ENCODE data around the gene WWOX. TPM values are rescaled to one million over a fixed set of nuclear protein-coding genes. Genes with fewer than 3 reads are reported as not detected.

The WWOX gene
- total RNA-seq, 4 donors from 2014 or later, result 76.8 to 102 (median 83.6) TPM

- Histone ChIP-seq H3K4me1 (peaks cover 0 to 6% (median 2%) of the 10 kb centered on the region in 4 donors), H3K27me3 (no peaks in the 10 kb centered on the region), H3K4me3 (no peak overlapping the region), H3K9me3 (no peaks in the 10 kb centered on the region), H3K36me3 (no peaks in the 10 kb centered on the region), H3K27ac (no peak overlapping the region)
- 85 to 88% methylated on average over 6 of the region's 6 CpGs for WGBS, 2 donors
- TF ChIP-seq CTCF (IDR thresholded peaks at IDR 0.05) (no peak), POLR2A (IDR thresholded peaks at IDR 0.05) (no peak), EP300 (IDR thresholded peaks at IDR 0.05) (no peak)
- DNase-seq (ENCODE audit: low spot score in 2 of 2), result no peak
Observed at GRCh38 chr16:78775161-78775561, 675.7 kb downstream of the WWOX start.

DNA sequence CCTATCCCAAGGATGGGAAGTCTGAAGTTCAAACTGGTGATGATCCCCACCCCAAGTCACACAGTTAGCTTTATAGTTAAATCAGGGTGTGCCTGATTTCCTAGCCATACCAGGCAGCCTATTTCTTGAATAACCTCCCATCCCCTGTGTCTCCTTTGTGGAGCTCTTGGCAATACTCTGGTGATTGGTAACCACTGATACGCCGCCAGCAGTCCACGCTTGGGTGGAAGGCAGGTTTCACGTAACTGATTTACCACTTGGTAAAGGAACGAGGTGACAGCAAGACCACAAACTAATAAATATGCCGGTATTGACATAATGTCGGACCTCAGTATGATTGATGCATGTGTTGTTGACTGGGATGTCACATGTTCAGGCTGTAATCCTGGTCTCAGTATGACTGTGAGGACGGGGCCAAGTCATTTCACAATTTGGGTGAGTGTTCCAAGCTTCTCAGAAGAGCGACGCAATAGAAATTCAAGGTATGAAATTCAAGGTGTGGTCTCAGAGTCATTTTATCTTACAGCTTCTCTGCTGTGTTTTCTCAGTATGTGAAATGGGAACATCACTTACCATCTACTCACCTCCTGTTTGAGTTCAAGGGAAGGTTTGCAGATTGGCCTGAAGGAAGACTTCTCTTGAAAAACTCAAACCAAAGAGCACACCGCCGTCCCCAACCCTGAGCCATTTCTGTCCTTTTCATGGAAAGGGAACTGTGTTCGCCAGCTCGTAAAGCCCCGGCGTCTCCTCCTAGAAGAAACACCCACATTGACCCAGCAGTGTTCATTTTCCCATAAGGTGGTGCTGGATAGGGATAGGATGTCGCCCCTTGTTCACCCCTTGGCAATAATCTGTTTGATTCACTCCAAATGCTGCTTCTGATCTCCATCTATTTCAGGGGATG, 678.9 kb downstream of the WWOX start:
- DNase-seq (ENCODE audit: low spot score in 2 of 2), result no peak
- Histone ChIP-seq H3K9me3 (no peaks in the 10 kb centered on the region), H3K4me1 (no peaks in the 10 kb centered on the region), H3K27me3 (no peaks in the 10 kb centered on the region), H3K27ac (no peak overlapping the region), H3K4me3 (no peak overlapping the region), H3K36me3 (no peaks in the 10 kb centered on the region)
- 95 to 96% methylated on average over 17 of the region's 17 CpGs for WGBS, 2 donors
- TF ChIP-seq CTCF (IDR thresholded peaks at IDR 0.05) (no peak), POLR2A (IDR thresholded peaks at IDR 0.05) (no peak), EP300 (IDR thresholded peaks at IDR 0.05) (no peak)

GRCh38 chr16:78780808-78781207, 681.4 kb downstream of the WWOX start:
- Histone ChIP-seq H3K4me1 (no peaks in the 10 kb centered on the region), H3K4me3 (no peak overlapping the region), H3K27ac (no peak overlapping the region), H3K9me3 (no peaks in the 10 kb centered on the region), H3K27me3 (no peaks in the 10 kb centered on the region), H3K36me3 (no peaks in the 10 kb centered on the region)
- DNase-seq (ENCODE audit: low spot score in 2 of 2), result no peak
- WGBS, 2 donors, result 85 to 94% methylated on average over 2 of the region's 2 CpGs
- no peak for TF ChIP-seq EP300 (IDR thresholded peaks at IDR 0.05)
- TF ChIP-seq CTCF (IDR thresholded peaks at IDR 0.05), result no peak
- TF ChIP-seq POLR2A (IDR thresholded peaks at IDR 0.05), result no peak

DNA sequence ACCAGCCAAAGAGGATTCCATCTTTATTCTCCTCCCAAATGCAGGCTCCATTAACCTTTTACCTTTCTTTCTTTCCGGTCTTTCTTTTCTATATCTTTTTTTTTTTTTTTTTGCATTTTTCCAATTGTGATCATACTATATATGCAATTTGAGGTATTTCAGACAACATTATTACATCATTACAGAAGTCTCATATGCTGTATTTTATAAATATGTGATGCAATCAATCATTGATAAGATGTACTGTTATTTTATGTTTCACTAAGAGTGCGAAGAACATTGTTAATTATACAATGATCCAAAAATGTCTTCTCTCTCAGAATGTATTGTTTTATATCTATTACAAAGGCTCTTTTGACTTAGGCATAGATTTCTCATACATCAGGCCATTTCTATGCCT, 683.1 kb downstream of the WWOX start:
- no peak for DNase-seq (ENCODE audit: low spot score in 2 of 2)
- Histone ChIP-seq H3K9me3 (no peaks in the 10 kb centered on the region), H3K27ac (no peak overlapping the region), H3K36me3 (no peaks in the 10 kb centered on the region), H3K4me3 (no peak overlapping the region), H3K4me1 (no peaks in the 10 kb centered on the region), H3K27me3 (no peaks in the 10 kb centered on the region)
- WGBS, 2 donors, result 91 to 93% methylated on average over 2 of the region's 2 CpGs
- TF ChIP-seq EP300 (IDR thresholded peaks at IDR 0.05) (no peak), CTCF (IDR thresholded peaks at IDR 0.05) (no peak), POLR2A (IDR thresholded peaks at IDR 0.05) (no peak)

- DNase-seq (ENCODE audit: low spot score in 2 of 2), result no peak
- TF ChIP-seq POLR2A (IDR thresholded peaks at IDR 0.05) (no peak), EP300 (IDR thresholded peaks at IDR 0.05) (no peak), CTCF (IDR thresholded peaks at IDR 0.05) (no peak)
- H3K27me3 ChIP-seq, result no peaks in the 10 kb centered on the region
- H3K4me1 ChIP-seq, result no peaks in the 10 kb centered on the region
- no peaks in the 10 kb centered on the region for H3K36me3 ChIP-seq
- no peak overlapping the region for H3K4me3 ChIP-seq
- no peaks in the 10 kb centered on the region for H3K9me3 ChIP-seq
- no peak overlapping the region for H3K27ac ChIP-seq
- WGBS, 2 donors, result 71 to 84% methylated on average over 4 of the region's 4 CpGs
Observed at GRCh38 chr16:78783570-78784079, 684.2 kb downstream of the WWOX start.
